SK-N-SH (cell line): ENCODE measurements around the gene GJB3.
"Not testable (repeated sequence)": the region's sequence is repeated elsewhere in the genome, so short reads cannot be mapped to it uniquely, and the experiment has no call there.

Experiments
- CTCF ChIP-seq: fragments of 200-600 bp; sonication (generic); IDR thresholded peaks from 2 replicates; pipeline ENCODE4 v1.6.1; 2017; ENCODE audit warnings: antibody characterized with exemption, mild to moderate bottlenecking, moderate library complexity
- FOXM1 ChIP-seq: IDR thresholded peaks from 2 replicates; pipeline ENCODE4 v1.4.0; 2012; ENCODE audit warnings: low read depth, mild to moderate bottlenecking
- JUND ChIP-seq: IDR thresholded peaks from 2 replicates; pipeline ENCODE4 v1.4.0; 2012
- MAX ChIP-seq: IDR thresholded peaks from 2 replicates; pipeline ENCODE4 v1.4.0; 2012; ENCODE audit warnings: low read depth
- TCF12 ChIP-seq: IDR thresholded peaks from 2 replicates; pipeline ENCODE4 v1.4.0; 2012
- USF1 ChIP-seq: IDR thresholded peaks from 2 replicates; pipeline ENCODE4 v1.4.0; 2012; ENCODE audit warnings: low read depth, borderline replicate concordance
- YY1 ChIP-seq: IDR thresholded peaks from 2 replicates; pipeline ENCODE4 v1.4.0; 2012; ENCODE audit warnings: low read depth, mild to moderate bottlenecking
- TF ChIP-seq, protein P1 (sequence below): IDR thresholded peaks from 2 replicates; pipeline ENCODE4 v1.4.0; 2012; ENCODE audit warnings: low read depth, borderline replicate concordance

DNA sequence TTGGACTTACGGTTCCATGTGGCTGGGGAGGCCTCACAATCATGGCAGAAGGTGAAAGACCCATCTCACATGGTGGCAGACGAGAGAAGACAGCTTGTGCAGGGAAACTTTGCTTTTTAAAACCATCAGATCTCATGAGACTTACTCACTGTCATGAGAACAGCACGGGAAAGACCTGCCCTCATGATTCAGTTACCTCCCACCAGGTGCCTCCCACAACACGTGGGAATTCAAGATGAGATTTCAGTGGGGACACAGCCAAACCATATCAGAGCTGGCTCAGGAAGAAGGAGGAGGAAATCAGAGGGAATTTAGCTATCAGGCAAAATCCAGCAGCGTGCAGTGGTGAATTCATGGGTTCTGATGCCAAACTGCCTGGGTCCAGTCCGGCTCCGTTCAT lies 48.2 kb upstream of the GJB3 start:
- TF ChIP-seq YY1, CTCF, MAX, FOXM1, JUND, TCF12, USF1: not testable (repeated sequence)
- TF ChIP-seq, protein P1, sequence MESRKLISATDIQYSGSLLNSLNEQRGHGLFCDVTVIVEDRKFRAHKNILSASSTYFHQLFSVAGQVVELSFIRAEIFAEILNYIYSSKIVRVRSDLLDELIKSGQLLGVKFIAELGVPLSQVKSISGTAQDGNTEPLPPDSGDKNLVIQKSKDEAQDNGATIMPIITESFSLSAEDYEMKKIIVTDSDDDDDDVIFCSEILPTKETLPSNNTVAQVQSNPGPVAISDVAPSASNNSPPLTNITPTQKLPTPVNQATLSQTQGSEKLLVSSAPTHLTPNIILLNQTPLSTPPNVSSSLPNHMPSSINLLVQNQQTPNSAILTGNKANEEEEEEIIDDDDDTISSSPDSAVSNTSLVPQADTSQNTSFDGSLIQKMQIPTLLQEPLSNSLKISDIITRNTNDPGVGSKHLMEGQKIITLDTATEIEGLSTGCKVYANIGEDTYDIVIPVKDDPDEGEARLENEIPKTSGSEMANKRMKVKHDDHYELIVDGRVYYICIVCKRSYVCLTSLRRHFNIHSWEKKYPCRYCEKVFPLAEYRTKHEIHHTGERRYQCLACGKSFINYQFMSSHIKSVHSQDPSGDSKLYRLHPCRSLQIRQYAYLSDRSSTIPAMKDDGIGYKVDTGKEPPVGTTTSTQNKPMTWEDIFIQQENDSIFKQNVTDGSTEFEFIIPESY, result not testable (repeated sequence)
